Psoas muscle (tissue), 8 donors: ENCODE measurements around the gene RHAG. TPM values are rescaled to one million over a fixed set of nuclear protein-coding genes. Genes with fewer than 3 reads are reported as not detected.

Experiments used
- ATAC-seq, 4 donors: fragments of 200-7000 bp; cut with Tn5 transposase; one replicate each; pipeline ENCODE4 v1.9.1; 2020; ENCODE audit warnings: moderate library complexity in 3 of 4, mild to moderate bottlenecking in 2 of 4
- DNase-seq, 2 donors: peaks; one replicate each; pipeline ENCODE4 v3.0.0-alpha.2; 2020
- H3K27ac ChIP-seq: fragments of 200-600 bp; one replicate; pipeline ENCODE4 v1.8.0; 2022
- H3K27me3 ChIP-seq, 3 donors: fragments of 200-600 bp in 1 of 3; one replicate each; pipeline versions ENCODE4 v1.6.1 to v1.8.0; 2013 to 2022; ENCODE audit warnings: low read length in 2 of 3, mild to moderate bottlenecking in 2 of 3, moderate library complexity in 1 of 3; ENCODE audit not compliant: insufficient read depth in 3 of 3
- H3K36me3 ChIP-seq, 2 donors: fragments of 200-600 bp in 1 of 2; one replicate each; pipeline versions ENCODE4 v1.6.1 to v1.8.0; 2013 to 2022; ENCODE audit warnings: low read depth in 1 of 2, mild to moderate bottlenecking in 1 of 2, moderate library complexity in 1 of 2; ENCODE audit not compliant: insufficient read depth in 1 of 2
- H3K4me1 ChIP-seq: fragments of 200-600 bp; one replicate; pipeline ENCODE4 v1.8.0; 2022
- H3K4me3 ChIP-seq: fragments of 200-600 bp; one replicate; pipeline ENCODE4 v1.8.0; 2022; ENCODE audit warnings: mild to moderate bottlenecking
- H3K9me3 ChIP-seq: fragments of 200-600 bp; one replicate; pipeline ENCODE4 v1.8.0; 2022
- CTCF ChIP-seq: fragments of 200-600 bp; IDR thresholded peaks from one replicate; pipeline ENCODE4 v1.8.0; 2022; ENCODE audit warnings: antibody characterized with exemption
- WGBS, 3 donors: extraction: QIAGEN DNeasy Blood & Tissue Kit; methylation state at CpG; one replicate each; pipeline versions ENCODE4 v1.1.6 to v1.1.7; 2013; 5-methylcytosine and 5-hydroxymethylcytosine counted together
- intact Hi-C, 2 donors: fragments of 100-400 bp; cut with DNase I; formaldehyde crosslinking; loops; one replicate each; pipeline versions ENCODE4 v1.11.0 to v1.14.2; 2022
- polyA plus RNA-seq, 3 donors: library from polyadenylated mRNA; stranded (reverse); fragments of 200-250 nt; gene quantifications; one replicate each; pipeline ENCODE4 v1.2.3, GENCODE V29; 2013
- total RNA-seq, 4 donors: library from RNA; stranded (reverse); fragmentation: NEBNext Ultra II Directional in 2 of 4; extraction: Animal tissue kit (Norgen Biotek cat#: 25700) in 2 of 4; gene quantifications; one replicate each; pipeline versions ENCODE4 v1.2.1 to v1.2.4, GENCODE V29; 2021 to 2023
- donor health status: healthy with polysubstance abuse.
- donor health status: DM: no; HTN: no; CAD: no; lungs with moderate emphysema.
- donor health status: Bipolar disorder and iron deficiency.
- donor health status: healthy.
- donor health status: DM: yes; HTN: yes; CAD: no.
- donor health status: DM: no; HTN: no; CAD: no.
- donor health status: DM: no; HTN: no; CAD: no.
- donor health status: DM: yes; HTN: yes; CAD: no.

The RHAG gene
- total and polyA plus RNA-seq, 7 donors, result 0.04 TPM; not detected in 6

GRCh38 chr6:49662231-49662891, 25.7 kb upstream of the RHAG start:
- Histone ChIP-seq H3K36me3 (no peaks in the 10 kb centered on the region), H3K4me1 (no peaks in the 10 kb centered on the region), H3K27me3 (no peaks in the 10 kb centered on the region), H3K9me3 (no peaks in the 10 kb centered on the region), H3K27ac (no peak overlapping the region), H3K4me3 (no peak overlapping the region)
- intact Hi-C loops, result no loop called here
- no peak for ATAC-seq
- 77 to 100% (median 88%) methylated on average over 1 of the region's 1 CpG for WGBS, 3 donors
- no peak for DNase-seq
- TF ChIP-seq CTCF, result no peak

- 90 to 100% (median 100%) methylated on average over 1 of the region's 1 CpG for WGBS, 3 donors
- Histone ChIP-seq H3K27ac (no peak overlapping the region), H3K4me3 (no peak overlapping the region), H3K36me3 (no peaks in the 10 kb centered on the region), H3K9me3 (no peaks in the 10 kb centered on the region), H3K4me1 (no peaks in the 10 kb centered on the region), H3K27me3 (peaks cover 0 to 3% (median 0%) of the 10 kb centered on the region in 3 donors)
- intact Hi-C loops, result no loop called here
- no peak for TF ChIP-seq CTCF
- ATAC-seq (no peak), DNase-seq (no peak)
Measured at GRCh38 chr6:49653942-49654341, 17.3 kb upstream of the RHAG start.

DNA sequence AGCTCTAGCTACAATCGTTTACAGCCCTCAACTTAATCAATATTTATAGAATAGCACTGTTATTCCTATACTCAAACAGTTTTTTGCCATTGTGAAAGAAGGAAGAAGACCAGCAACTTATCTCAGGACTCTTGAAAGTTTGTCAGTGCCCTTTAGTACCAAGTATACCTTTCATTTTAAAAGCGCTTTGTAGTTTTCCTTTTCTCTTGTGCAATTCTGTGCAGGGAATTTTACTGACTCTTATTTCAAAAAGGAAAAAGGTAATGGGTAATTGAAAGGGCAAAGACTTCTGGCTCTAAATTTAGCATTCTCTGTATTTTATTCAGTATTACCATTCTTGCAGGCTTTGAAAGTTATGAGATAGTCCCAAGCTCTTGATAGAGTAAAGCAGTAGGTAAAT, 16.8 kb upstream of the RHAG start:
- H3K9me3 ChIP-seq, result no peaks in the 10 kb centered on the region
- no peak for TF ChIP-seq CTCF
- DNase-seq (no peak), ATAC-seq (no peak)
- H3K4me3 ChIP-seq, result no peak overlapping the region
- intact Hi-C loops, result no loop called here
- no peaks in the 10 kb centered on the region for H3K4me1 ChIP-seq
- peaks cover 0 to 3% (median 0%) of the 10 kb centered on the region in 3 donors for H3K27me3 ChIP-seq
- WGBS, 3 donors, result 57 to 63% (median 58%) methylated on average over 2 of the region's 2 CpGs
- no peaks in the 10 kb centered on the region for H3K36me3 ChIP-seq
- no peak overlapping the region for H3K27ac ChIP-seq

GRCh38 chr6:49651239-49651638, 14.6 kb upstream of the RHAG start:
- H3K36me3 ChIP-seq, result no peaks in the 10 kb centered on the region
- no peak overlapping the region for H3K27ac ChIP-seq
- H3K4me1 ChIP-seq, result no peaks in the 10 kb centered on the region
- intact Hi-C loops, result no loop called here
- DNase-seq (no peak), ATAC-seq (no peak)
- no peak for TF ChIP-seq CTCF
- no peak overlapping the region for H3K4me3 ChIP-seq
- WGBS, 3 donors, result 67 to 88% (median 76%) methylated on average over 2 of the region's 2 CpGs
- no peaks in the 10 kb centered on the region for H3K9me3 ChIP-seq
- peaks cover 0 to 3% (median 0%) of the 10 kb centered on the region in 3 donors for H3K27me3 ChIP-seq

DNA sequence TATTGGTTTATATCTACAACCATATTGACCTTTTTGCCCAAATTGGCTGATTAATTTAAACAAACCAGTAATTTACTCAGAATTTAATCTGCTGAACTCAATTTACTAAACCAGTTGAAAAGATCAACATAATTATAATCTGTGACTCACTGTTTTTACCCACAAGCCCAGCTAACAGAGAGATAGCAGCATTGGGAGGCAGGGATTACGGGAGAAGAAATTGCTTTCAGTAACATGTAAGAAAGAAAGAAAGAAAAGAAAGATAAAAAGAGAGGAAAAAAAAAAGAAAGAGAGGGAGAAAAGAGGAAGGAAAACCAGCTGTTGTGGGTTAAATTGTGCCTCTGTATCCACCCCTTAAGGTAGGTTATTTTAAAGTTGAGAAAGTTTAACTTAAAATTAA, 13.3 kb upstream of the RHAG start:
- no peak for TF ChIP-seq CTCF
- no peak overlapping the region for H3K4me3 ChIP-seq
- no peak for ATAC-seq
- H3K9me3 ChIP-seq, result no peaks in the 10 kb centered on the region
- DNase-seq, result no peak
- H3K36me3 ChIP-seq, result no peaks in the 10 kb centered on the region
- H3K27ac ChIP-seq, result no peak overlapping the region
- H3K4me1 ChIP-seq, result no peaks in the 10 kb centered on the region
- 67 to 81% (median 76%) methylated on average over 1 of the region's 1 CpG for WGBS, 3 donors
- intact Hi-C loops, result no loop called here
- H3K27me3 ChIP-seq, result peaks cover 0 to 3% (median 0%) of the 10 kb centered on the region in 3 donors
